ENCODE data around the gene CERK.

The CERK gene

GRCh38 chr22:46753360-46753759 is 15.3 kb upstream of the CERK start:
- DNase-seq (ENCODE audit: extremely low read depth, low read depth): no peak
- no peak for TF ChIP-seq CTCF (IDR thresholded peaks at IDR 0.05; ENCODE audit: low read depth, low read length)

- DNase-seq (ENCODE audit: extremely low read depth, low read depth): no peak
- TF ChIP-seq CTCF (IDR thresholded peaks at IDR 0.05; ENCODE audit: low read depth, low read length): no peak
These were observed 14.9 kb upstream of the CERK start for GRCh38 chr22:46752988-46753310.

DNA sequence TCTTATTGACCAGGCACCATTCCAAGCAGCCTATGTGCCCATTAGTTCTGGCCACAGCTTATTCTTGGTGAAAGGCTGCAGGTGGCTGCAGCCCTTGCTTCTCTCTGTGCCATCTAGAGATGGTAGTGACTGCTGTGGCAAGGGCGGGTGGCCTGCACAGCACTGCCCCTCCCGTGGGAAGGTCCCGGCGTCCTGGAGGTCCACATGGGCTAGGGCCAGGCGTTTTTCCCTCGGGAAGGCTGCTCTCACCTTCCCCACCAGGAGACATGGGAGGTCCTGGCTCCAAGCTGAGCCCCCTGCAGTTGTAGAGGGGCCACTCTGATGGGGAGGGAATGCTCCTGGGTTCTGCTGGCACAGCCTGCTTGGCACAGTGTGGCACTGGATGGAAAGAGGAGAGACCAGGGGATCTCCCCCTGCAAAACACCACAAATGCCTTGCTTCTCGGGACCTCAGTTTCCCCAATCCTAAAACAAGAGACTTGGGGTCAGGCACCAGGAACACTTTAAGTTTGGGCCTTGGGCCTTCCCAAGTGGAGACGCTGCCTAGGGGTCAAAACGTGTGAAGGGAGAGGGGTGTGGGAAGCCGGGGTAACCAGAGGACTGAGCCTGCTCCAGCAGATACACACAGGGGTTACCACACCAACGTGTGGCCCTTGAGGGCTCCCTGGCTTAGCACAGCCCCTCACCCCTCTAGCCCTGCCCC is 14.4 kb upstream of the CERK start:
- DNase-seq (ENCODE audit: extremely low read depth, low read depth): no peak
- no peak for TF ChIP-seq CTCF (IDR thresholded peaks at IDR 0.05; ENCODE audit: low read depth, low read length)

- no peak for DNase-seq (ENCODE audit: extremely low read depth, low read depth)
- TF ChIP-seq CTCF (IDR thresholded peaks at IDR 0.05; ENCODE audit: low read depth, low read length): no peak
These were observed 12.9 kb upstream of the CERK start for GRCh38 chr22:46750863-46751443.

DNA sequence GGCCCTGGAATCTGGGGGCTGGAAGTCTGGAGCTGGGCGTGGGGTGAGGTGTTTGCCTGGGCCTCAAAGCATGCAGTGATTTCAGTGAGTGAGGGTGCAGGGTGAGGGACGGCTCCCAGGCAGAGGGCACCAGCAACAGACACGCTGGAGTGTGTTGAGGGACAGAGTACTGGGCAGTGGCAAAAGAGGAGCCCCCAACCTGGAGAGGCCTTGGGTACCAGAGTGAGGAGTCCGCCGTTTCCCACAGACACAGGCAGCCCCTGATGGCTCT is 12.4 kb upstream of the CERK start:
- TF ChIP-seq CTCF (IDR thresholded peaks at IDR 0.05; ENCODE audit: low read depth, low read length): no peak
- DNase-seq (ENCODE audit: extremely low read depth, low read depth): no peak

- no peak for TF ChIP-seq CTCF (IDR thresholded peaks at IDR 0.05; ENCODE audit: low read depth, low read length)
- no peak for DNase-seq (ENCODE audit: extremely low read depth, low read depth)
These were observed 11.9 kb upstream of the CERK start for GRCh38 chr22:46749682-46750529.

Measured in AG09319 (cell line).